ENCODE data around the gene CTTNBP2.
A peak's percentile ranks its signal among the peaks of the same experiment; 100 is the strongest.
"Not testable (repeated sequence)": the region's sequence is repeated elsewhere in the genome, so short reads cannot be mapped to it uniquely, and the experiment has no call there.

Gene CTTNBP2

DNA sequence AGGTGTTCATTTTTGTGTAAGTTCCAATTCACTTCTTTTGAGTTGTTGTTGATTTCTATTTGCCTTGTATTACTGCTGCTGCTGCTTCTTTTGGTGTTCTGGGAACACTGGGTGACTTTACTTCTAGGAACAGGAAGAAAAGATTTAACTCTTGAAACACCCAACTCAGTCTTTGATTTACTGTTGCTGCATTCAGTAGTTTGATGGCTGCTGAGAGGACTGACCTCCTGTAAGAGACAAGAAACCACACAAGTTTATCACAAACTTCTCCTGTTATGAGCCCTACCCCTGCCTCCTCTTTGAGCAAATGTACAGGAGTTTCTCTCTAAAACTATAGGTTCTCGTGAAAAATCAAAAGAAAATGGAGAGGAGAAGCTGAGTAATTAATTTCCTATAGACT is 161.7 kb downstream of the CTTNBP2 start (continued):
- TF ChIP-seq, protein P1, sequence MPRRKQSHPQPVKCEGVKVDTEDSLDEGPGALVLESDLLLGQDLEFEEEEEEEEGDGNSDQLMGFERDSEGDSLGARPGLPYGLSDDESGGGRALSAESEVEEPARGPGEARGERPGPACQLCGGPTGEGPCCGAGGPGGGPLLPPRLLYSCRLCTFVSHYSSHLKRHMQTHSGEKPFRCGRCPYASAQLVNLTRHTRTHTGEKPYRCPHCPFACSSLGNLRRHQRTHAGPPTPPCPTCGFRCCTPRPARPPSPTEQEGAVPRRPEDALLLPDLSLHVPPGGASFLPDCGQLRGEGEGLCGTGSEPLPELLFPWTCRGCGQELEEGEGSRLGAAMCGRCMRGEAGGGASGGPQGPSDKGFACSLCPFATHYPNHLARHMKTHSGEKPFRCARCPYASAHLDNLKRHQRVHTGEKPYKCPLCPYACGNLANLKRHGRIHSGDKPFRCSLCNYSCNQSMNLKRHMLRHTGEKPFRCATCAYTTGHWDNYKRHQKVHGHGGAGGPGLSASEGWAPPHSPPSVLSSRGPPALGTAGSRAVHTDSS (tag by site-specific recombination; IDR thresholded peaks at IDR 0.05) = no peak
- TF ChIP-seq SP2 (tag by site-specific recombination; IDR thresholded peaks at IDR 0.05) = no peak
- TF ChIP-seq ZNF202 (tag by site-specific recombination; IDR thresholded peaks at IDR 0.05; ENCODE audit: borderline replicate concordance) = no peak
- TF ChIP-seq, protein P2, sequence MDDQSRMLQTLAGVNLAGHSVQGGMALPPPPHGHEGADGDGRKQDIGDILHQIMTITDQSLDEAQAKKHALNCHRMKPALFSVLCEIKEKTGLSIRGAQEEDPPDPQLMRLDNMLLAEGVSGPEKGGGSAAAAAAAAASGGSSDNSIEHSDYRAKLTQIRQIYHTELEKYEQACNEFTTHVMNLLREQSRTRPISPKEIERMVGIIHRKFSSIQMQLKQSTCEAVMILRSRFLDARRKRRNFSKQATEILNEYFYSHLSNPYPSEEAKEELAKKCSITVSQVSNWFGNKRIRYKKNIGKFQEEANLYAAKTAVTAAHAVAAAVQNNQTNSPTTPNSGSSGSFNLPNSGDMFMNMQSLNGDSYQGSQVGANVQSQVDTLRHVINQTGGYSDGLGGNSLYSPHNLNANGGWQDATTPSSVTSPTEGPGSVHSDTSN (CRISPR knock-in tag; IDR thresholded peaks at IDR 0.05) = no peak

GRCh38 chr7:117708173-117708572 is 165.1 kb downstream of the CTTNBP2 start:
- H3K9me3 ChIP-seq (ENCODE audit: control insufficient read depth, insufficient read depth, low read depth, low read length); H3K4me1 ChIP-seq (ENCODE audit: control insufficient read depth, insufficient read depth, low read length); H3K27ac ChIP-seq (ENCODE audit: extremely low read depth, low read depth, low read length); CTCF ChIA-PET; H3K36me3 ChIP-seq (ENCODE audit: control insufficient read depth in 2 of 2, insufficient read depth in 1 of 2, low read length in 2 of 2); POLR2A ChIA-PET; H3K4me3 ChIP-seq (ENCODE audit: low read depth, low read length): not testable (repeated sequence)
- TF ChIP-seq ZNF580 (tag by site-specific recombination; IDR thresholded peaks at IDR 0.05) = peak; percentile 71; the same call in 1 of the 2 replicates
- peak; percentile 94 for TF ChIP-seq ZNF146 (tag by site-specific recombination; IDR thresholded peaks at IDR 0.05)
- TF ChIP-seq ZNF280D (tag by site-specific recombination; IDR thresholded peaks at IDR 0.05) = peak; percentile 71; the same call in 1 of the 2 replicates

GRCh38 chr7:117707080-117707479 is 166.2 kb downstream of the CTTNBP2 start:
- CTCF ChIA-PET = no interaction called here
- H3K4me1 ChIP-seq (ENCODE audit: control insufficient read depth, insufficient read depth, low read length) = 0 out of 2 replicates have a peak, but pooled peaks cover 2% of the 10 kb centered on the region

More at GRCh38 chr7:117707080-117707479, 166.2 kb downstream of the CTTNBP2 start:
- no peaks in the 10 kb centered on the region for H3K36me3 ChIP-seq (ENCODE audit: control insufficient read depth in 2 of 2, insufficient read depth in 1 of 2, low read length in 2 of 2)
- no peak overlapping the region for H3K4me3 ChIP-seq (ENCODE audit: low read depth, low read length)
- no peak overlapping the region for H3K27ac ChIP-seq (ENCODE audit: extremely low read depth, low read depth, low read length)
- POLR2A ChIA-PET = no interaction called here
- no peaks in the 10 kb centered on the region for H3K9me3 ChIP-seq (ENCODE audit: control insufficient read depth, insufficient read depth, low read depth, low read length)
- TF ChIP-seq, protein P3, sequence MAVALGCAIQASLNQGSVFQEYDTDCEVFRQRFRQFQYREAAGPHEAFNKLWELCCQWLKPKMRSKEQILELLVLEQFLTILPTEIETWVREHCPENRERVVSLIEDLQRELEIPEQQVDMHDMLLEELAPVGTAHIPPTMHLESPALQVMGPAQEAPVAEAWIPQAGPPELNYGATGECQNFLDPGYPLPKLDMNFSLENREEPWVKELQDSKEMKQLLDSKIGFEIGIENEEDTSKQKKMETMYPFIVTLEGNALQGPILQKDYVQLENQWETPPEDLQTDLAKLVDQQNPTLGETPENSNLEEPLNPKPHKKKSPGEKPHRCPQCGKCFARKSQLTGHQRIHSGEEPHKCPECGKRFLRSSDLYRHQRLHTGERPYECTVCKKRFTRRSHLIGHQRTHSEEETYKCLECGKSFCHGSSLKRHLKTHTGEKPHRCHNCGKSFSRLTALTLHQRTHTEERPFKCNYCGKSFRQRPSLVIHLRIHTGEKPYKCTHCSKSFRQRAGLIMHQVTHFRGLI (tag by site-specific recombination; IDR thresholded peaks at IDR 0.05) = no peak
- no peak for TF ChIP-seq ZNF548 (tag by site-specific recombination; IDR thresholded peaks at IDR 0.05)
- TF ChIP-seq ZNF610 (tag by site-specific recombination; IDR thresholded peaks at IDR 0.05; ENCODE audit: borderline replicate concordance) = no peak
- peak; percentile 75 for TF ChIP-seq SCRT2 (tag by site-specific recombination; IDR thresholded peaks at IDR 0.05)
- TF ChIP-seq ZNF341 (tag by site-specific recombination; IDR thresholded peaks at IDR 0.05; ENCODE audit: low read depth) = no peak
- no peak for TF ChIP-seq REST (tag by site-specific recombination; IDR thresholded peaks at IDR 0.05)
- TF ChIP-seq ZNF785 (tag by site-specific recombination; IDR thresholded peaks at IDR 0.05) = no peak
